PFSK-1 (cell line): ENCODE results near the gene SMYD5.

Source experiments
- FOXP2 ChIP-seq: optimal IDR thresholded peaks from 2 replicates; pipeline ENCODE3; 2011; ENCODE audit warnings: borderline replicate concordance, control low read depth, inconsistent platforms; ENCODE audit not compliant: insufficient read depth; ENCODE audit errors: extremely low read length, extremely low read depth
- POLR2AphosphoS5 ChIP-seq: IDR thresholded peaks from 2 replicates; pipeline ENCODE4 v1.6.1; 2012; ENCODE audit warnings: low read depth, mild to moderate bottlenecking, control low read depth, low read length, moderate library complexity
- SIN3A ChIP-seq: IDR thresholded peaks from 2 replicates; pipeline ENCODE4 v1.6.1; 2012; ENCODE audit warnings: mild to moderate bottlenecking, low read length, moderate library complexity, borderline replicate concordance; ENCODE audit not compliant: insufficient read depth
- TAF1 ChIP-seq: IDR thresholded peaks from 2 replicates; pipeline ENCODE4 v1.6.1; 2012; ENCODE audit warnings: low read length, control low read depth, borderline replicate concordance; ENCODE audit not compliant: insufficient read depth
- TF ChIP-seq, protein P1 (sequence below), 2 experiments: IDR thresholded peaks; 2 replicates each; pipeline versions ENCODE4 v1.6.1 to v1.8.0; 2011 to 2012; ENCODE audit warnings: low read depth in 2 of 2, low read length in 2 of 2, control low read depth in 1 of 2, inconsistent platforms in 1 of 2, mild to moderate bottlenecking in 1 of 2, moderate library complexity in 1 of 2; ENCODE audit not compliant: insufficient read depth in 1 of 2

Gene SMYD5

DNA sequence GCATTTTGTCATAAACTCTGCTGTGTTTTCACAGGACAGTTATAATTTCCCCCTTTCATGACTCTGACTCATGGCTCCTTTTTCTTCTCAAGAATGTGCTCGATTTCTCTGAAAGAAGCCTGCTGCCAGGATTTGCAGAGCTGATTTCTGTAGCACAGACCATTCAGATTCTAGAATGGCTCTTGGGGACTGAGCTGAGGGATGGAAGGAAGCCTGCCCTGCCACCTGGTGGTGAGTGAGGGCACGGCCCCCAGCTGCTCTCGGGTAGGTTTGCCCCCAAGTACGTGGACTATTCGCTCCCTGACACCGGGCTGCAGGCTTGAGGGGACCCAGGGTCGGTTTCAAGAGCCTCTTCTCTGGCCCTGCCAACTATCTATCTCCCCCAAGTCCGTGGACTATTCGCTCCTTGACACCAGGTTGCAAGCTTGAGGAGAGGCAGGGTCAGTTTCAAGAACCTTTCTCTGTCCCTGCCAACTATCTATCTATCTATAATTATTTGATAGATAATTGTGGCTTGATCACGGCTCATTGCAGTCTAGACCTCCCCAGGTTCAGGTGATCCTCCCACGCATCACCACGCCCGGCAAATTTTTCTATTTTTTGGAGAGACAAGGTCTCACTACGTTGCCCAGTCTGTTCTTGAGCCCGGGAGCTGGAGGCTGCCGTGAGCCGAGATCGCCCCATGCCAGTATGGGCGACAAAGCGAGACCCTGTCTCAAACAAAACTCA is 1.4 kb upstream of the SMYD5 start:
- peak; percentile 48 for TF ChIP-seq FOXP2
- TF ChIP-seq, protein P1, sequence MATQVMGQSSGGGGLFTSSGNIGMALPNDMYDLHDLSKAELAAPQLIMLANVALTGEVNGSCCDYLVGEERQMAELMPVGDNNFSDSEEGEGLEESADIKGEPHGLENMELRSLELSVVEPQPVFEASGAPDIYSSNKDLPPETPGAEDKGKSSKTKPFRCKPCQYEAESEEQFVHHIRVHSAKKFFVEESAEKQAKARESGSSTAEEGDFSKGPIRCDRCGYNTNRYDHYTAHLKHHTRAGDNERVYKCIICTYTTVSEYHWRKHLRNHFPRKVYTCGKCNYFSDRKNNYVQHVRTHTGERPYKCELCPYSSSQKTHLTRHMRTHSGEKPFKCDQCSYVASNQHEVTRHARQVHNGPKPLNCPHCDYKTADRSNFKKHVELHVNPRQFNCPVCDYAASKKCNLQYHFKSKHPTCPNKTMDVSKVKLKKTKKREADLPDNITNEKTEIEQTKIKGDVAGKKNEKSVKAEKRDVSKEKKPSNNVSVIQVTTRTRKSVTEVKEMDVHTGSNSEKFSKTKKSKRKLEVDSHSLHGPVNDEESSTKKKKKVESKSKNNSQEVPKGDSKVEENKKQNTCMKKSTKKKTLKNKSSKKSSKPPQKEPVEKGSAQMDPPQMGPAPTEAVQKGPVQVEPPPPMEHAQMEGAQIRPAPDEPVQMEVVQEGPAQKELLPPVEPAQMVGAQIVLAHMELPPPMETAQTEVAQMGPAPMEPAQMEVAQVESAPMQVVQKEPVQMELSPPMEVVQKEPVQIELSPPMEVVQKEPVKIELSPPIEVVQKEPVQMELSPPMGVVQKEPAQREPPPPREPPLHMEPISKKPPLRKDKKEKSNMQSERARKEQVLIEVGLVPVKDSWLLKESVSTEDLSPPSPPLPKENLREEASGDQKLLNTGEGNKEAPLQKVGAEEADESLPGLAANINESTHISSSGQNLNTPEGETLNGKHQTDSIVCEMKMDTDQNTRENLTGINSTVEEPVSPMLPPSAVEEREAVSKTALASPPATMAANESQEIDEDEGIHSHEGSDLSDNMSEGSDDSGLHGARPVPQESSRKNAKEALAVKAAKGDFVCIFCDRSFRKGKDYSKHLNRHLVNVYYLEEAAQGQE (IDR thresholded peaks at IDR 0.05; ENCODE audit: insufficient read depth in 1 of 2, low read depth in 2 of 2, low read length in 2 of 2): no peak

DNA sequence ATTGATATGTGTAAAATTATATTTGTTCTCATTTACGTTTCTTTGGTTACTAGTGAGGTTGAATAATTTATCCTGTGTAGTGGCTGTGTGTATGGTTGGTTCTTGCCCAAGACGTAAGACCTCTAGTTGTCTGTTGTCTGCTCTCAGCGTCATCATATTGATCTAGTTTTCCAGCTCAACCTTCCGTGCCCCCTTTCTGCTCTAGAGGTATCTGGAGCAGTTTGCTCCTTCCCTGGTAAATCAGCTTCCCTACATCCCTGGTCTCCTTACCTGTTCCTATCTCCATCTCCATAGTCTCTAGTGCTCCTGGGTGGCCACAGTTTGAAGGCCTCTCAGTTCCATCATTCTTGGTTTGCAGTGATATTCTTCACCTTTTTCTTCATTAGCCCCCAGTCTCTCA is 1.2 kb downstream of the SMYD5 start:
- TF ChIP-seq, protein P1 (IDR thresholded peaks at IDR 0.05; ENCODE audit: insufficient read depth in 1 of 2, low read depth in 2 of 2, low read length in 2 of 2): no peak

DNA sequence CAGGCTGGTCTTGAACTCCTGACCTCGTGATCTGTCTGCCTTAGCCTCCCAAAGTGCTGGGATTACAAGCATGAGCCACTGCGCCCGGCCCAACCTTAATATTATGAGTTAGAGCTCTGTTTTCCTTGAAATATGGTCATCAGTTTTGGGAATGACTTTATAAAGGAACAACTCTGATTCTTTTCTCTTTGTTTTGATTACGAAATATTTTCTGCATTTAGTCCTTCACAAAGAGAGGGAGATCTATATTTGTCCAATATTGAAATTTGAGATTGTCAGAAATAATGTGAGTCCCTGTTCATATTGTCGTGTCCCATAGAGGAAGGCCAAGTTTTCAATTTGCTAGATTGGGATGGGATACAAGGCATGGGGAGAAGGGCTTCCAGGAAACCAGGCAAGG is 3.1 kb downstream of the SMYD5 start:
- TF ChIP-seq, protein P1 (IDR thresholded peaks at IDR 0.05; ENCODE audit: insufficient read depth in 1 of 2, low read depth in 2 of 2, low read length in 2 of 2): no peak
- TF ChIP-seq SIN3A (no peak), FOXP2 (no peak), TAF1 (no peak), POLR2AphosphoS5 (no peak)

DNA sequence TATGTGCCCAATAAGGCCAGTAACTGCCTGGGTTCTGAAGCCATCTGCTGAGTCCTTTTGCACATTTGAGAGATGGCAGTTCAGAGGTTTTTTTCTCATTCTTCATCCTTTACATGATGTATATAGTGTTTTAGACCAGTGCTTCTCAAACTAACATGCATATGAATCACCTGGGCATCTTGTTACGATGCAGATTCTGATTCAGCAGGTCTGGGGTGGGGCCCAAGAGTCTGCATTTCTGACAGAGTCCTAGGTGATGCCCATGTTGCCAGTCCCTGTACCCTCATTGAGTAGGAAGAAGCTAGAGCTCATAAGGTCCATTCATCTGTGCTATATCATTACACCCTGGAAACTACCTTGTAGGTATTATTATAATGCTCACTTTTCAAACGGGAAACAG is 3.8 kb downstream of the SMYD5 start:
- no peak for TF ChIP-seq TAF1
- no peak for TF ChIP-seq FOXP2
- no peak for TF ChIP-seq SIN3A
- TF ChIP-seq, protein P1 (IDR thresholded peaks at IDR 0.05; ENCODE audit: insufficient read depth in 1 of 2, low read depth in 2 of 2, low read length in 2 of 2): no peak
- TF ChIP-seq POLR2AphosphoS5: no peak

DNA sequence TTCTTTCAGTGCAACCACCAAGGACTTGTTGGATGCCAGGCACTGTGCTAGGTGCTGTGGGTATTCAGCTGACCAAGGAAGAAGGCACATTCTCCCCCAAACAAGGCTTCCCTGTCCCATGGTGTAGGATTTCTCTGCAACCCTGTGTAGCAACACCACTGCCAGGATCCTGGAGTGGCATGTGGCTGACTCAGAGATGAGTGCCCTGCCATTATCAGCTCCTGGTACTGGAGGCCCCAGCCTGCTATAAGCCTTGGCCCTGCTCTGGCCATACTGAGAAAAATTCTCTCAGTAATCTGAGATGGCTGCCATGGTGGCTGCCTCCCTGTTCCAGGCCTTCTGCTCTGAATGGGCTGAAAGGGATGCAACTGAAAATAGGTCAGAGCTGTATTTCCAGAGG is 4.3 kb downstream of the SMYD5 start:
- TF ChIP-seq POLR2AphosphoS5: no peak
- TF ChIP-seq SIN3A: no peak
- TF ChIP-seq, protein P1 (IDR thresholded peaks at IDR 0.05; ENCODE audit: insufficient read depth in 1 of 2, low read depth in 2 of 2, low read length in 2 of 2): no peak
- TF ChIP-seq TAF1: no peak
- TF ChIP-seq FOXP2: no peak
